ENCODE data around the gene P2RY6. TPM values are rescaled to one million over a fixed set of nuclear protein-coding genes. Genes with fewer than 3 reads are reported as not detected.

Gene P2RY6
- total and polyA plus RNA-seq, 2 of the 8 experiments (the other 6 are each of a cell fraction or from before 2014, with no cell fraction given), result 0.15 TPM; not detected in 1

DNA sequence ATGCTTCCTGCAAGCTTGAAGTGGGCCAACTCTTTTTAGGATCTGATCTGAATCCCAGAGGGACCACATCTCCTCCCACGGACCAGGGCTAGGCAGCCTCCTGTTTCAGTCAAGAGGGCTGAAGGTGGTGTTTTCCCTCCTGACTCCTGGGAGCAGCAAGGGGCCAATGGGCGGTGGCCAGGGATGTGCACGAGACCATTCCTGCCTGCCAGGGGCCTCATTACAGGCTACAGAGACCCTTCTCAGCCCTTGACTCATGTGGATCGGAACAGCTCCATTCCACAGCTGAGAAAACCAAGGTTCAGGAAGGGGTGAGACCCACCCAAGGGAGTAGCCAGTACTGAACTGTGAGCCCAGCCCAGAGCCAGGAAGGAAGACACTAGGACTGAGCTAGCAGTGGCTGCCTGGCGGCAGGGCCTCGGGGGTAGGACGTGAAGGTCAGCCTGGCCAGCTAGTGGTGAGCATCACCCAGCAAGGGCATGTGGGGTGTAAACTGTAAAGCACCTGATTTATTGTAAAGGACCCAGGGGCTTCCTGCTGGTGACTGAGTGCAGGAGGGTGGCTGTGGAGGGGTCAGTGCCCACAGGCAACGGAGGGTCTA is 3.4 kb upstream of the P2RY6 start (continued):
- TF ChIP-seq CBX8 (IDR thresholded peaks at IDR 0.05; ENCODE audit: borderline replicate concordance, low read depth, low read length) (no peak), TCF12 (IDR thresholded peaks at IDR 0.05; ENCODE audit: low read depth, low read length) (no peak), POLR2A (IDR thresholded peaks at IDR 0.05; ENCODE audit: control extremely low read depth in 1 of 2, low read depth in 2 of 2, low read length in 2 of 2) (no peak), HDAC6 (IDR thresholded peaks at IDR 0.05; ENCODE audit: low read depth, low read length) (no peak), SP4 (IDR thresholded peaks at IDR 0.05; ENCODE audit: low read length) (no peak)
- TF ChIP-seq, protein P1, sequence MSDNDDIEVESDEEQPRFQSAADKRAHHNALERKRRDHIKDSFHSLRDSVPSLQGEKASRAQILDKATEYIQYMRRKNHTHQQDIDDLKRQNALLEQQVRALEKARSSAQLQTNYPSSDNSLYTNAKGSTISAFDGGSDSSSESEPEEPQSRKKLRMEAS (IDR thresholded peaks at IDR 0.05), result no peak
- TF ChIP-seq, protein P2, sequence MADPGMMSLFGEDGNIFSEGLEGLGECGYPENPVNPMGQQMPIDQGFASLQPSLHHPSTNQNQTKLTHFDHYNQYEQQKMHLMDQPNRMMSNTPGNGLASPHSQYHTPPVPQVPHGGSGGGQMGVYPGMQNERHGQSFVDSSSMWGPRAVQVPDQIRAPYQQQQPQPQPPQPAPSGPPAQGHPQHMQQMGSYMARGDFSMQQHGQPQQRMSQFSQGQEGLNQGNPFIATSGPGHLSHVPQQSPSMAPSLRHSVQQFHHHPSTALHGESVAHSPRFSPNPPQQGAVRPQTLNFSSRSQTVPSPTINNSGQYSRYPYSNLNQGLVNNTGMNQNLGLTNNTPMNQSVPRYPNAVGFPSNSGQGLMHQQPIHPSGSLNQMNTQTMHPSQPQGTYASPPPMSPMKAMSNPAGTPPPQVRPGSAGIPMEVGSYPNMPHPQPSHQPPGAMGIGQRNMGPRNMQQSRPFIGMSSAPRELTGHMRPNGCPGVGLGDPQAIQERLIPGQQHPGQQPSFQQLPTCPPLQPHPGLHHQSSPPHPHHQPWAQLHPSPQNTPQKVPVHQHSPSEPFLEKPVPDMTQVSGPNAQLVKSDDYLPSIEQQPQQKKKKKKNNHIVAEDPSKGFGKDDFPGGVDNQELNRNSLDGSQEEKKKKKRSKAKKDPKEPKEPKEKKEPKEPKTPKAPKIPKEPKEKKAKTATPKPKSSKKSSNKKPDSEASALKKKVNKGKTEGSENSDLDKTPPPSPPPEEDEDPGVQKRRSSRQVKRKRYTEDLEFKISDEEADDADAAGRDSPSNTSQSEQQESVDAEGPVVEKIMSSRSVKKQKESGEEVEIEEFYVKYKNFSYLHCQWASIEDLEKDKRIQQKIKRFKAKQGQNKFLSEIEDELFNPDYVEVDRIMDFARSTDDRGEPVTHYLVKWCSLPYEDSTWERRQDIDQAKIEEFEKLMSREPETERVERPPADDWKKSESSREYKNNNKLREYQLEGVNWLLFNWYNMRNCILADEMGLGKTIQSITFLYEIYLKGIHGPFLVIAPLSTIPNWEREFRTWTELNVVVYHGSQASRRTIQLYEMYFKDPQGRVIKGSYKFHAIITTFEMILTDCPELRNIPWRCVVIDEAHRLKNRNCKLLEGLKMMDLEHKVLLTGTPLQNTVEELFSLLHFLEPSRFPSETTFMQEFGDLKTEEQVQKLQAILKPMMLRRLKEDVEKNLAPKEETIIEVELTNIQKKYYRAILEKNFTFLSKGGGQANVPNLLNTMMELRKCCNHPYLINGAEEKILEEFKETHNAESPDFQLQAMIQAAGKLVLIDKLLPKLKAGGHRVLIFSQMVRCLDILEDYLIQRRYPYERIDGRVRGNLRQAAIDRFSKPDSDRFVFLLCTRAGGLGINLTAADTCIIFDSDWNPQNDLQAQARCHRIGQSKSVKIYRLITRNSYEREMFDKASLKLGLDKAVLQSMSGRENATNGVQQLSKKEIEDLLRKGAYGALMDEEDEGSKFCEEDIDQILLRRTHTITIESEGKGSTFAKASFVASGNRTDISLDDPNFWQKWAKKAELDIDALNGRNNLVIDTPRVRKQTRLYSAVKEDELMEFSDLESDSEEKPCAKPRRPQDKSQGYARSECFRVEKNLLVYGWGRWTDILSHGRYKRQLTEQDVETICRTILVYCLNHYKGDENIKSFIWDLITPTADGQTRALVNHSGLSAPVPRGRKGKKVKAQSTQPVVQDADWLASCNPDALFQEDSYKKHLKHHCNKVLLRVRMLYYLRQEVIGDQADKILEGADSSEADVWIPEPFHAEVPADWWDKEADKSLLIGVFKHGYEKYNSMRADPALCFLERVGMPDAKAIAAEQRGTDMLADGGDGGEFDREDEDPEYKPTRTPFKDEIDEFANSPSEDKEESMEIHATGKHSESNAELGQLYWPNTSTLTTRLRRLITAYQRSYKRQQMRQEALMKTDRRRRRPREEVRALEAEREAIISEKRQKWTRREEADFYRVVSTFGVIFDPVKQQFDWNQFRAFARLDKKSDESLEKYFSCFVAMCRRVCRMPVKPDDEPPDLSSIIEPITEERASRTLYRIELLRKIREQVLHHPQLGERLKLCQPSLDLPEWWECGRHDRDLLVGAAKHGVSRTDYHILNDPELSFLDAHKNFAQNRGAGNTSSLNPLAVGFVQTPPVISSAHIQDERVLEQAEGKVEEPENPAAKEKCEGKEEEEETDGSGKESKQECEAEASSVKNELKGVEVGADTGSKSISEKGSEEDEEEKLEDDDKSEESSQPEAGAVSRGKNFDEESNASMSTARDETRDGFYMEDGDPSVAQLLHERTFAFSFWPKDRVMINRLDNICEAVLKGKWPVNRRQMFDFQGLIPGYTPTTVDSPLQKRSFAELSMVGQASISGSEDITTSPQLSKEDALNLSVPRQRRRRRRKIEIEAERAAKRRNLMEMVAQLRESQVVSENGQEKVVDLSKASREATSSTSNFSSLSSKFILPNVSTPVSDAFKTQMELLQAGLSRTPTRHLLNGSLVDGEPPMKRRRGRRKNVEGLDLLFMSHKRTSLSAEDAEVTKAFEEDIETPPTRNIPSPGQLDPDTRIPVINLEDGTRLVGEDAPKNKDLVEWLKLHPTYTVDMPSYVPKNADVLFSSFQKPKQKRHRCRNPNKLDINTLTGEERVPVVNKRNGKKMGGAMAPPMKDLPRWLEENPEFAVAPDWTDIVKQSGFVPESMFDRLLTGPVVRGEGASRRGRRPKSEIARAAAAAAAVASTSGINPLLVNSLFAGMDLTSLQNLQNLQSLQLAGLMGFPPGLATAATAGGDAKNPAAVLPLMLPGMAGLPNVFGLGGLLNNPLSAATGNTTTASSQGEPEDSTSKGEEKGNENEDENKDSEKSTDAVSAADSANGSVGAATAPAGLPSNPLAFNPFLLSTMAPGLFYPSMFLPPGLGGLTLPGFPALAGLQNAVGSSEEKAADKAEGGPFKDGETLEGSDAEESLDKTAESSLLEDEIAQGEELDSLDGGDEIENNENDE (IDR thresholded peaks at IDR 0.05; ENCODE audit: insufficient replicate concordance, low read length), result no peak

Measured in H1 (cell line).